Measurements from ENCODE around the gene OSGEP. TPM values are rescaled to one million over a fixed set of nuclear protein-coding genes. Genes with fewer than 3 reads are reported as not detected.
A peak's percentile ranks its signal among the peaks of the same experiment; 100 is the strongest.

Gene OSGEP
- total RNA-seq, 1 donor from 2014 or later, result 67.0 TPM

- Histone ChIP-seq H3K9ac (no peak overlapping the region), H4K20me1 (ENCODE audit: low read depth) (no peaks in the 10 kb centered on the region), H2AFZ (replicated peaks) (peak overlapping the region; percentile 94), H3K27me3 (no peaks in the 10 kb centered on the region), H3K36me3 (no peaks in the 10 kb centered on the region), H3K79me2 (ENCODE audit: low read depth) (no peaks in the 10 kb centered on the region), H3K27ac (no peak overlapping the region), H3K4me3 (no peak overlapping the region), H3K4me2 (no peak overlapping the region), H3F3A (ENCODE audit: low read depth) (no peaks in the 10 kb centered on the region), H3K9me3 (ENCODE audit: low read depth) (no peaks in the 10 kb centered on the region), H3K4me1 (no peaks in the 10 kb centered on the region)
- H3K9me3 Mint-ChIP-seq, result no peaks in the 10 kb centered on the region
- H3K27me3 Mint-ChIP-seq (ENCODE audit: insufficient read depth, low read depth), result peaks cover 2% of the 10 kb centered on the region
- H3K4me1 Mint-ChIP-seq, result peaks cover 3% of the 10 kb centered on the region
- no peak for DNase-seq (ENCODE audit: low spot score)
- H3K27ac Mint-ChIP-seq, result no peak overlapping the region
- H3K4me3 Mint-ChIP-seq, result no peak overlapping the region
- TF ChIP-seq CTCF (IDR thresholded peaks at IDR 0.05), result no peak
- no peak for TF ChIP-seq EZH2 (IDR thresholded peaks at IDR 0.05)
- TF ChIP-seq EZH2phosphoT487 (IDR thresholded peaks at IDR 0.05), result no peak
- no peaks in the 10 kb centered on the region for H3K36me3 Mint-ChIP-seq
These were observed 36.0 kb upstream of the OSGEP start for GRCh38 chr14:20490563-20490962.

- no peaks in the 10 kb centered on the region for H3K79me2 ChIP-seq (ENCODE audit: low read depth)
- H3K9me3 ChIP-seq (ENCODE audit: low read depth), result no peaks in the 10 kb centered on the region
- no peaks in the 10 kb centered on the region for H3K36me3 ChIP-seq
- no peak overlapping the region for H3K4me2 ChIP-seq
- H3K4me3 ChIP-seq, result no peak overlapping the region
- H3K9ac ChIP-seq, result no peak overlapping the region
- H3K27me3 Mint-ChIP-seq (ENCODE audit: insufficient read depth, low read depth), result peaks cover 4% of the 10 kb centered on the region
- H3K27ac Mint-ChIP-seq, result no peak overlapping the region
- no peak overlapping the region for H3K4me3 Mint-ChIP-seq
- TF ChIP-seq EZH2 (IDR thresholded peaks at IDR 0.05) (no peak), EZH2phosphoT487 (IDR thresholded peaks at IDR 0.05) (no peak), CTCF (IDR thresholded peaks at IDR 0.05) (no peak)
- H3F3A ChIP-seq (ENCODE audit: low read depth), result no peaks in the 10 kb centered on the region
- H3K9me3 Mint-ChIP-seq, result no peaks in the 10 kb centered on the region
- no peaks in the 10 kb centered on the region for H3K36me3 Mint-ChIP-seq
- H3K4me1 Mint-ChIP-seq, result peaks cover 3% of the 10 kb centered on the region
- no peaks in the 10 kb centered on the region for H3K4me1 ChIP-seq
- H2AFZ ChIP-seq (replicated peaks), result peak overlapping the region; percentile 69
- DNase-seq (ENCODE audit: low spot score), result no peak
- H4K20me1 ChIP-seq (ENCODE audit: low read depth), result no peaks in the 10 kb centered on the region
- no peak overlapping the region for H3K27ac ChIP-seq
- H3K27me3 ChIP-seq, result no peaks in the 10 kb centered on the region
These were observed 34.7 kb upstream of the OSGEP start for GRCh38 chr14:20489093-20489994.

- Mint-ChIP-seq H3K4me3 (no peak overlapping the region), H3K9me3 (no peaks in the 10 kb centered on the region), H3K27me3 (ENCODE audit: insufficient read depth, low read depth) (peaks cover 4% of the 10 kb centered on the region), H3K27ac (no peak overlapping the region), H3K36me3 (no peaks in the 10 kb centered on the region), H3K4me1 (peaks cover 3% of the 10 kb centered on the region)
- H3K4me1 ChIP-seq, result peaks cover 2% of the 10 kb centered on the region
- no peak overlapping the region for H3K9ac ChIP-seq
- DNase-seq (ENCODE audit: low spot score), result no peak
- no peaks in the 10 kb centered on the region for H3K36me3 ChIP-seq
- no peak overlapping the region for H3K27ac ChIP-seq
- TF ChIP-seq CTCF (IDR thresholded peaks at IDR 0.05) (peak; percentile 27), EZH2phosphoT487 (IDR thresholded peaks at IDR 0.05) (no peak)
- H3K27me3 ChIP-seq, result no peaks in the 10 kb centered on the region
- no peaks in the 10 kb centered on the region for H4K20me1 ChIP-seq (ENCODE audit: low read depth)
- no peak overlapping the region for H3K4me3 ChIP-seq
- H2AFZ ChIP-seq (replicated peaks), result no peak overlapping the region
- no peaks in the 10 kb centered on the region for H3K9me3 ChIP-seq (ENCODE audit: low read depth)
- H3F3A ChIP-seq (ENCODE audit: low read depth), result no peaks in the 10 kb centered on the region
- H3K79me2 ChIP-seq (ENCODE audit: low read depth), result no peaks in the 10 kb centered on the region
- H3K4me2 ChIP-seq, result no peak overlapping the region
These were observed 32.7 kb upstream of the OSGEP start for GRCh38 chr14:20487396-20487725.
